ENCODE measurements around the gene TYROBP.
"Not testable (repeated sequence)": the region's sequence is repeated elsewhere in the genome, so short reads cannot be mapped to it uniquely, and the experiment has no call there.

The TYROBP gene

GRCh38 chr19:35929876-35930275 is 21.8 kb upstream of the TYROBP start:
- Histone ChIP-seq H3K4me3 (ENCODE audit: low read length) (no peak overlapping the region), H3K9me3 (ENCODE audit: control insufficient read depth, low read length) (peaks cover 11% of the 10 kb centered on the region), H3K9ac (ENCODE audit: low read length) (no peak overlapping the region), H3K36me3 (ENCODE audit: control insufficient read depth, insufficient read depth, low read length, severe bottlenecking) (no peaks in the 10 kb centered on the region), H3K27me3 (replicated peaks; ENCODE audit: control insufficient read depth, insufficient read depth, low read length) (peaks cover 14% of the 10 kb centered on the region), H3K4me1 (ENCODE audit: control insufficient read depth, insufficient read depth, low read length) (peaks cover 4% of the 10 kb centered on the region)
- no peak for DNase-seq (ENCODE audit: low read depth)

DNA sequence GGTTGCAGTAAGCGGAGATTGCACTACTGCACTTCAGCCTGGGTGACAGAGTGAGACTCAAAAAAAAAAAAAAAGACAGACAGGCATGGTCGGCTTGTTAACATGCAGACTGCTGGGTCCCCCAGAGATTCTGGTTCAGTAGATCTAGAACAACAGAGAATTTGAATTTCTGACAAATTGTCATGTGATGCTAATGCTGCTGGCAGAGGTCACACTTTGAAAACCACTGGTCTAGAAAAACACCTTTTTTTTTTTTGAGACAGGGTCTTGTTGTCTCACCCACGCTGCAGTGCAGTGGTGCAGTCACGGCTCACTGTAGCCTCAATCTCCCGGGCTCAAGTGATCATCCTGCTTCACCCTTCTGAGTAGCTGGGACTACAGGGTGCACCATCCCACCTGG is 20.4 kb upstream of the TYROBP start:
- Histone ChIP-seq H3K36me3 (ENCODE audit: control insufficient read depth, insufficient read depth, low read length, severe bottlenecking) (no peaks in the 10 kb centered on the region), H3K4me3 (ENCODE audit: low read length) (no peak overlapping the region), H3K9me3 (ENCODE audit: control insufficient read depth, low read length) (peaks cover 11% of the 10 kb centered on the region), H3K4me1 (ENCODE audit: control insufficient read depth, insufficient read depth, low read length) (peaks cover 4% of the 10 kb centered on the region), H3K27me3 (replicated peaks; ENCODE audit: control insufficient read depth, insufficient read depth, low read length) (peaks cover 18% of the 10 kb centered on the region), H3K9ac (ENCODE audit: low read length) (no peak overlapping the region)
- DNase-seq (ENCODE audit: low read depth) = no peak

GRCh38 chr19:35925501-35925900 is 17.4 kb upstream of the TYROBP start:
- no peak for DNase-seq (ENCODE audit: low read depth)
- H3K36me3 ChIP-seq (ENCODE audit: control insufficient read depth, insufficient read depth, low read length, severe bottlenecking) = no peaks in the 10 kb centered on the region
- no peak overlapping the region for H3K9ac ChIP-seq (ENCODE audit: low read length)
- peaks cover 21% of the 10 kb centered on the region for H3K27me3 ChIP-seq (replicated peaks; ENCODE audit: control insufficient read depth, insufficient read depth, low read length)
- H3K4me3 ChIP-seq (ENCODE audit: low read length) = no peak overlapping the region
- H3K9me3 ChIP-seq (ENCODE audit: control insufficient read depth, low read length) = peaks cover 11% of the 10 kb centered on the region
- no peaks in the 10 kb centered on the region for H3K4me1 ChIP-seq (ENCODE audit: control insufficient read depth, insufficient read depth, low read length)

DNA sequence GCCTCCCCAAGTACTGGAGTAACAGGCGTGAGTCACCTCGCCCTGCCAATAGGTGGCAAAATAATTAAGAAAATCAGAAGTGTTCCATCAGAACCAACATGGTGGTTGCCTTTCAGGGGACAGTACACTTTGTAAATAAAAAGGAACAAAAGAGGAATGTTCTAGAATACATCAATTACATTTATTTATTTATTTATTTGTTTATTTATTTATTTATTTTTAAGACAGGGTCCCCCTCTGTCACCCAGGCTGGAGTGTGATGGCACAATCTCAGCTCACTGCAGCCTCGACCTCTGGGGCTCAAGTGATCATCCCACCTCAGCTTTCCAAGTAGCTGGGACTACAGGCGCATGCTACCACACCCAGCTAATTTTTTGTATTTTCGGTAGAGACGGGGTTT is 12.9 kb upstream of the TYROBP start:
- H3K27me3 ChIP-seq (replicated peaks; ENCODE audit: control insufficient read depth, insufficient read depth, low read length) = peaks cover 17% of the 10 kb centered on the region
- H3K4me1 ChIP-seq (ENCODE audit: control insufficient read depth, insufficient read depth, low read length) = no peaks in the 10 kb centered on the region
- no peak overlapping the region for H3K9ac ChIP-seq (ENCODE audit: low read length)
- no peaks in the 10 kb centered on the region for H3K36me3 ChIP-seq (ENCODE audit: control insufficient read depth, insufficient read depth, low read length, severe bottlenecking)
- no peak overlapping the region for H3K4me3 ChIP-seq (ENCODE audit: low read length)
- H3K9me3 ChIP-seq (ENCODE audit: control insufficient read depth, low read length) = peaks cover 11% of the 10 kb centered on the region
- no peak for DNase-seq (ENCODE audit: low read depth)

GRCh38 chr19:35919306-35919705 is 11.2 kb upstream of the TYROBP start:
- H3K27me3 ChIP-seq (replicated peaks; ENCODE audit: control insufficient read depth, insufficient read depth, low read length) = peaks cover 10% of the 10 kb centered on the region
- H3K4me1 ChIP-seq (ENCODE audit: control insufficient read depth, insufficient read depth, low read length) = no peaks in the 10 kb centered on the region
- H3K9ac ChIP-seq (ENCODE audit: low read length) = no peak overlapping the region
- DNase-seq (ENCODE audit: low read depth) = no peak
- no peak overlapping the region for H3K4me3 ChIP-seq (ENCODE audit: low read length)
- no peaks in the 10 kb centered on the region for H3K9me3 ChIP-seq (ENCODE audit: control insufficient read depth, low read length)
- H3K36me3 ChIP-seq (ENCODE audit: control insufficient read depth, insufficient read depth, low read length, severe bottlenecking) = no peaks in the 10 kb centered on the region

DNA sequence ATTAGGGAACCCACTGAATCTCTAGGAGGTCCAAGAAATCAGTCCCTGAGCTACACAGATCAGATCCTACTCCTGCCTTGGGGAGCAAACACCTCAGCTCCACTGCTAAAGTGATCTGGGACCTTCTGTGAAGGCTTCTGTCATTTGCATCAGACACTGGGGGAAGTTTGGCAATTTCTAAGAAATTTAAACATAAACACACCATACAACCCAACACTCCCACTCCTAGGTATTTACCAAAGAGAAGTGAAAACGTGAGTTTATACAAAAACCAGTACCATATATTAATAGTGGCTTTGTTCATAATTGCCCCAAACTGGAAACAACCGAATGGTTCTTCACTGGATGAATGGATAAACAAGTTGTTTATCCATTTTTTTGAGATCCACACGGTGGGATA is 7.3 kb upstream of the TYROBP start:
- Histone ChIP-seq H3K9ac (ENCODE audit: low read length) (no peak overlapping the region), H3K4me3 (ENCODE audit: low read length) (no peak overlapping the region), H3K36me3 (ENCODE audit: control insufficient read depth, insufficient read depth, low read length, severe bottlenecking) (no peaks in the 10 kb centered on the region), H3K4me1 (ENCODE audit: control insufficient read depth, insufficient read depth, low read length) (peaks cover 3% of the 10 kb centered on the region), H3K9me3 (ENCODE audit: control insufficient read depth, low read length) (no peaks in the 10 kb centered on the region), H3K27me3 (replicated peaks; ENCODE audit: control insufficient read depth, insufficient read depth, low read length) (peaks cover 4% of the 10 kb centered on the region)
- DNase-seq (ENCODE audit: low read depth) = no peak

- Histone ChIP-seq H3K9ac (ENCODE audit: low read length) (no peak overlapping the region), H3K9me3 (ENCODE audit: control insufficient read depth, low read length) (no peaks in the 10 kb centered on the region), H3K4me1 (ENCODE audit: control insufficient read depth, insufficient read depth, low read length) (peaks cover 3% of the 10 kb centered on the region), H3K27me3 (replicated peaks; ENCODE audit: control insufficient read depth, insufficient read depth, low read length) (peaks cover 4% of the 10 kb centered on the region), H3K36me3 (ENCODE audit: control insufficient read depth, insufficient read depth, low read length, severe bottlenecking) (no peaks in the 10 kb centered on the region), H3K4me3 (ENCODE audit: low read length) (no peak overlapping the region)
- no peak for DNase-seq (ENCODE audit: low read depth)
Observed at GRCh38 chr19:35913589-35913988, 5.5 kb upstream of the TYROBP start.

DNA sequence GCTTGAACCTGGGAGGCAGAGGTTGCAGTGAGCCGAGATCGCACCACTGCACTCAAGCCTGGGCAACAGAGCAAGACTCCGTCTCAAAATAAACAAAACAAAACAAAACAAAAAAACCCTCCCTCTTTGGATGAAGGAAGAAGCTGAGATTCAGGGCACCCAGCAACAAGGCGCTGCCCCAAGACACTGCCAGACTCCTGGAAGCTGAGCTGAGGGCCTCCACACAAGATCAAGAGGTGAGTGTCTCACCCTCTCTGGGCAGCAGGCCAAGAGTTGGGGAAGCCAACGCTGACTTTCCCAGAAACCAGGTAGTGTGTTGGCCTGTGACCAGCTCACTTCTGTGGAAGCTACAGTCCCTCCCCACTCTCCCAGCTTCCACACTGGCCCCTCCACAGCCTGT is 3.7 kb upstream of the TYROBP start:
- H3K4me3 ChIP-seq (ENCODE audit: low read length) = no peak overlapping the region
- H3K9me3 ChIP-seq (ENCODE audit: control insufficient read depth, low read length) = no peaks in the 10 kb centered on the region
- no peak overlapping the region for H3K9ac ChIP-seq (ENCODE audit: low read length)
- peaks cover under 1% of the 10 kb centered on the region for H3K27me3 ChIP-seq (replicated peaks; ENCODE audit: control insufficient read depth, insufficient read depth, low read length)
- DNase-seq (ENCODE audit: low read depth) = no peak
- peaks cover 6% of the 10 kb centered on the region for H3K4me1 ChIP-seq (ENCODE audit: control insufficient read depth, insufficient read depth, low read length)
- no peaks in the 10 kb centered on the region for H3K36me3 ChIP-seq (ENCODE audit: control insufficient read depth, insufficient read depth, low read length, severe bottlenecking)

DNA sequence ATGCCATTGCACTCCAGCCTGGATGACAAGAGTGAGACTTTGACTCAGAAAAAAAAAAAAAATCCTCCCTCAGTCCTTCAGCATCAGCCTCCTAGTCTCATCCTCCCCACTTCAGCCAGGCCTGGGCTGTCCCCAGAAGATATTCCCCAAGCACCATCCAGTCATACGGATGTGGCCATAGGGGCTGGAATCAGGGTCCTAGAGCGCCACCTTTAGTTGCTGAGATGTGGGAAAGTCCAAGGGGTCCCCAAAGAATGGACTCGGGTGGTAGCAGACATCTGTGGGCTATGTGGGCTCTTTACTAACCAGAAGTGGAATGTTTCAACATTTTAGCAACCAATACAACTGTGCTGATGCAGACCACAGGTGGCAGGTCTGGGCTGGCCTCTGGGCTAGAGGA is 3.1 kb upstream of the TYROBP start:
- no peak for DNase-seq (ENCODE audit: low read depth)
- Histone ChIP-seq H3K27me3 (replicated peaks; ENCODE audit: control insufficient read depth, insufficient read depth, low read length) (no peaks in the 10 kb centered on the region), H3K9me3 (ENCODE audit: control insufficient read depth, low read length) (no peaks in the 10 kb centered on the region), H3K4me1 (ENCODE audit: control insufficient read depth, insufficient read depth, low read length) (peaks cover 11% of the 10 kb centered on the region), H3K9ac (ENCODE audit: low read length) (no peak overlapping the region), H3K4me3 (ENCODE audit: low read length) (no peak overlapping the region), H3K36me3 (ENCODE audit: control insufficient read depth, insufficient read depth, low read length, severe bottlenecking) (no peaks in the 10 kb centered on the region)

- not testable (repeated sequence) for DNase-seq (ENCODE audit: low read depth); H3K9ac ChIP-seq (ENCODE audit: low read length); H3K9me3 ChIP-seq (ENCODE audit: control insufficient read depth, low read length); H3K27me3 ChIP-seq (replicated peaks; ENCODE audit: control insufficient read depth, insufficient read depth, low read length); H3K36me3 ChIP-seq (ENCODE audit: control insufficient read depth, insufficient read depth, low read length, severe bottlenecking); H3K4me3 ChIP-seq (ENCODE audit: low read length)
- peaks cover 12% of the 10 kb centered on the region for H3K4me1 ChIP-seq (ENCODE audit: control insufficient read depth, insufficient read depth, low read length)
Observed at GRCh38 chr19:35910355-35910754, 2.3 kb upstream of the TYROBP start.

DNA sequence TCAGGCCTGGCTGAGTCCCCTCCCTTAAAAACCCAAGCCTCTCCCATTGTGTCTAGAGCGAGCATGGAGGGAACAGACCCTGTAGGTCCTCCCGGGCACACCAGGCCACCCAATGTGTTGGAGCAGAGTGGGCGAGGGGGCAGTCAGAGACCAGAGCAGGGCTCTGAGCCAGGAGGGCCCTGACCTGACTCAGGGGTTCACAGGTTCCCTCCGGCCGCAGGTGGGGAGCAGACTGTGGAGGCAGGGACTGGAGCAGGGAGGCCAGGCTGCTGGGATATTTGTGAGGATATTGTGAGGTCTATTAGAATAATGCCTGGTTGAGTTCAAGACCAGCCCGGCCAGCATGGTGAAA is 1.6 kb upstream of the TYROBP start:
- Histone ChIP-seq H3K27me3 (replicated peaks; ENCODE audit: control insufficient read depth, insufficient read depth, low read length) (no peaks in the 10 kb centered on the region), H3K9ac (ENCODE audit: low read length) (no peak overlapping the region), H3K9me3 (ENCODE audit: control insufficient read depth, low read length) (no peaks in the 10 kb centered on the region), H3K36me3 (ENCODE audit: control insufficient read depth, insufficient read depth, low read length, severe bottlenecking) (no peaks in the 10 kb centered on the region), H3K4me3 (ENCODE audit: low read length) (no peak overlapping the region), H3K4me1 (ENCODE audit: control insufficient read depth, insufficient read depth, low read length) (peaks cover 12% of the 10 kb centered on the region)
- DNase-seq (ENCODE audit: low read depth) = no peak

GRCh38 chr19:35908973-35909683 is 1.0 kb upstream of the TYROBP start:
- no peaks in the 10 kb centered on the region for H3K36me3 ChIP-seq (ENCODE audit: control insufficient read depth, insufficient read depth, low read length, severe bottlenecking)
- no peak for DNase-seq (ENCODE audit: low read depth)
- H3K4me3 ChIP-seq (ENCODE audit: low read length) = no peak overlapping the region
- H3K27me3 ChIP-seq (replicated peaks; ENCODE audit: control insufficient read depth, insufficient read depth, low read length) = no peaks in the 10 kb centered on the region
- no peaks in the 10 kb centered on the region for H3K9me3 ChIP-seq (ENCODE audit: control insufficient read depth, low read length)
- H3K9ac ChIP-seq (ENCODE audit: low read length) = no peak overlapping the region
- peaks cover 12% of the 10 kb centered on the region for H3K4me1 ChIP-seq (ENCODE audit: control insufficient read depth, insufficient read depth, low read length)
